LNCAP (cell line): ENCODE results near the gene APOA5.

Experiments
- TF ChIP-seq, protein P1 (sequence below): fragments of 450-650 bp; IDR thresholded peaks from 2 replicates; pipeline ENCODE4 v1.5.1; 2017; ENCODE audit warnings: mild to moderate bottlenecking

Gene APOA5

DNA sequence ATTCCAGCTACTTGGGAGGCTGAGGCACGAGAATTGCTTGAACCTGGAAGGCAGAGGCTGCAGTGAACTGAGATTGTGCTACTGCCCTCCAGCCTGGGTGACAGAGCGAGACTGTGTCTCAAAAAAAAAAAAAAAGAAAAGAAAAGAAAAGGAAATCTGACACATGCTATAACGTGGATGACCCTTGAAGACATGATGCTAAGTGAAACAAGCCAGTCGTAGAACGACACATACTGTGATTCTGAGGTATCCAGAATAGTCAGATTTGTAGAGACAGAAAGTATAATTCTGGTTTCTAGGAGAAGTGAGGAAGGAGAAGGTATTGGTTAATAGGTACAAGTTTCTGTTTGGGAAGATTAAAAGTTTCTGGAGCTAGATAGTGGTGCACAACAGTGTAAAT lies 6.7 kb upstream of the APOA5 start:
- TF ChIP-seq, protein P1, sequence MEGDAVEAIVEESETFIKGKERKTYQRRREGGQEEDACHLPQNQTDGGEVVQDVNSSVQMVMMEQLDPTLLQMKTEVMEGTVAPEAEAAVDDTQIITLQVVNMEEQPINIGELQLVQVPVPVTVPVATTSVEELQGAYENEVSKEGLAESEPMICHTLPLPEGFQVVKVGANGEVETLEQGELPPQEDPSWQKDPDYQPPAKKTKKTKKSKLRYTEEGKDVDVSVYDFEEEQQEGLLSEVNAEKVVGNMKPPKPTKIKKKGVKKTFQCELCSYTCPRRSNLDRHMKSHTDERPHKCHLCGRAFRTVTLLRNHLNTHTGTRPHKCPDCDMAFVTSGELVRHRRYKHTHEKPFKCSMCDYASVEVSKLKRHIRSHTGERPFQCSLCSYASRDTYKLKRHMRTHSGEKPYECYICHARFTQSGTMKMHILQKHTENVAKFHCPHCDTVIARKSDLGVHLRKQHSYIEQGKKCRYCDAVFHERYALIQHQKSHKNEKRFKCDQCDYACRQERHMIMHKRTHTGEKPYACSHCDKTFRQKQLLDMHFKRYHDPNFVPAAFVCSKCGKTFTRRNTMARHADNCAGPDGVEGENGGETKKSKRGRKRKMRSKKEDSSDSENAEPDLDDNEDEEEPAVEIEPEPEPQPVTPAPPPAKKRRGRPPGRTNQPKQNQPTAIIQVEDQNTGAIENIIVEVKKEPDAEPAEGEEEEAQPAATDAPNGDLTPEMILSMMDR = no peak

DNA sequence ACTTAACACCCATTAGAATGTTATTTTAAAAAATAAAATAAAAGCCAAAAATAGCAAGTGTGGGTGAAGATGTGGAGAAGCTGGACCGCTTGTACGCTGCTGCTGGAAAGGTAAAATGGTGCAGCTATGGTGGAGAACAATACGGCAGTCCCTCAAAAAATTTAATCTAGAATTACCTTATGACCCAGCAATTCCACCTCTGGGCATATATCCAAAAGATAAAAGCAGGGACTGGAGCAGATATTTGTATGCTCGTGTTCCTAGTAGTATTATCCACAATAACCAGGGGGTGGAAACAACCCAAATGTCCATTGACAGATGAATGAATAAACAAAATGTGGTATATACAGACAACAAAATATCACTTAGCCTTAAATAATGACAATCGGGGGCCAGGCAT lies 6.1 kb upstream of the APOA5 start:
- TF ChIP-seq, protein P1 = no peak

DNA sequence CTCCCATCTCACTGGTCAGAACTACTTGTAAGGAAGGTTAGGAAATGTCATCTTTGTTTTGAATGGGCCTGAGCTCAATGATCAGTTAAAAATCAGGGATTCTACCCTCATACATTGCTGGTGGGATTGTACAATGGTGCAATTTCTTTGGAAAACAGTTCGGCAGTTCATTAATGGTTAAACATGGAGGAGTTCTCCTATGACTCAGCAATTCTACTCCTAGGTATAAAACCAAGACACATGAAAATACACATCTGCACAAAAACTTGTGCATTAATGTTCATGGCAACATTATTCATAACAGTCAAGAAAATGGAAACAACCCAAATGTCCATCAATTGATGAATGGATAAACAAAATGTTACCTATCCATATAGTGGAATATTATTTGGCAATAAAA lies 4.9 kb upstream of the APOA5 start:
- TF ChIP-seq, protein P1 = no peak

DNA sequence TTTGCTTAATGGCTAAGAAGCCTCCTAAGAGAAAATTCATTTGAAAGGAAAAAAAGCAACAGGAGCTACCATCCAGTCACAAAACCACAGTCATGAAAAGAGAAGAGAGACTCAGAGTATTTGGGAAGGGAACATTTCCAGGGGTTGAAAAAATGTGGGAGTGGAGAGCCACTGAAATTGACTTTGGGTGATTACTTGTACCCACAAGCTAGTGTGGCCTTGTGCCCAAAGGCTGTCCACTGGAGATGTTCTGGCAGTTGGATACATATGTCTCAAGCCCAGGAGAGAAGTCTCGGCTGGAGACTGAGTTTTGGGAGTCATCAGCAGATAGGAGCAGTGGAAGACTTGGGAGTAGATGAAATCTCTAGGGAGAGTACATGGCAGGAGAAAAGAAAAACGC lies 3.2 kb upstream of the APOA5 start:
- TF ChIP-seq, protein P1 = no peak

DNA sequence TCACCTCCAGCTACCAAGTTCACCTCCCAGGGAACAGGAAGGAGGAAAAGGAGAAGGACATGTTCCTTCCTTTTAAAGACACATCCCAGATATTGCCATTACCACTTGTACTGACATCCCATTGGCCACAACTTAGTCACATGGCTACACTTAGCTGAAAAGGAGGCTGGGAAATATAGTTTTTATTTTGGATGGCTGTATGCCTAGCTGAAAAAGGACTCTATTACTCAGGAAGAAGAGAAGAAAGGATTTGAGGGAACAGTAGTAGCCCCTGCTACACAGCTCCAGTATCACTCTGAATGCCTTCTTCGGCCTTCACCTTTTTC lies 2.1 kb upstream of the APOA5 start:
- TF ChIP-seq, protein P1 = no peak

DNA sequence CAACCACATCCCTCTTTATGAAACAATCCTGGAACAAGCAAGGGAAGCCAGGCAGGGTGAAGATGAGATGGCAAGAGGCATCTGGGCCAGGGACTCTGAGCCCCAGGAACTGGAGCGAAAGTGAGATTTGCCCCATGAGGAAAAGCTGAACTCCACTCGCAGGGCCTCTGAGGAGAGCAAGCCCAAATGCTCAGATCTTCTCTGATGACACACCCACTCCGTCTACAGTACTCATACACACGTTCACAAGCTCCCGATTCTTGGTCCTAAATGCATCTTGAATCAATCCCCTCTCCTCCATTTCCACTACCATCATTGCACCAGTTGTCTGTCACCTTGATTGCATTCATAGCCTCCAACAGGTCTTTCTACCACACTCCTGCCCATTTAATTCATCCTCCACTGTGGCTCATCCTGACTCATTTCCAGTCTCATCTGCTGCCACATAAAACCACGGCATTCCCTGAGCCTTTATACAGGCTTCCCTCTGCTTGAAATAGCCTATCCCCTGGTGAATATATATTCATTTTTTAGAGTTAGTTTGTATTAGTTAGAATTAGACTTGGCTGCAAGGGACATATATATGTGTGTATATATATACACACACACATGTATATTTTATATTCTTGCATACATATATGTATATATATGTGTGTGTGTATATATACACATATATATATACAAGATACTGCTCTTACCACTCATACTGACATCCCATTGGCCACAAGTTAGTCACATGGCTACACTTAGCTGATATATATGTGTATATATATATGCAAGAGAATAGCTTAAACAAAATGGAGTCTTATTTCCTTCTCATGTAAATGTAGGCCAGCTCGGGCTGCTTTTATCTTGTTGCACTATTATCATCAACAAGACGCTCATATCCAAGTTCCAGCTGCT lies 1.4 kb upstream of the APOA5 start:
- TF ChIP-seq, protein P1 = no peak

DNA sequence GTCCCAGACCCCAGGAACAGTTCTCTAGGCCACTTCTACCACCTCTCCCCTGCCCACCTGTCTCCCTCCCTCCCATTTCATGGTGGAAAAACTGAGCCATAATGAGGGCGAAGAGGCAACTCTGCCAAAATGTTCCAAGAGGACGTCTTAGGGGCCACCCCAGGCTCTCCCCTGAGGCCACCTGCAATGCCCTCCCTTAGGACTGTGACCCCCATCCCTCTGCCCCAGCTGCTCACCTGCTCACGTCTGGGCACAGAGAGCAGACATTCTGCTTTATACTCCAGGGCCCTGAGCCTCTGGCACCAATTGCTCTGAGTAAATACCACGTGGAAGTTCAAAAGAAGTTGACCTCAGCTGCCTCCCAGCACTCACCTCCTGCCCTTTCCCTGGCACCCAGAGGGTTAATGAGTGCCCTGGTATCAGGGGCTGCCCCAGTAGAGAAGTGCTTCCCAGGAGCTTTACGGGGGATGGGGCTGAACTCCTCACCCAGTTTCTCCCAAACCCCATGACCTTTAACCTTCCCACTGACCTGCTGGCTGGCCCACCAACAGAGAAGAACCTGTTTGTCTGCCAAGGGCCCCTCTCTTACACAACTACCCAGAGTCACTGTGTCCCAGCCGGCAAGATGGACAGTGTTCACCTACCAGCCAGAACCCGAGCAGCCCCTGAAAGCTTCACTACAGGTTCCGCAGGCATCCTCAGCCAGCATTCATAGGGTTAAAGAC lies 627 bp upstream of the APOA5 start:
- TF ChIP-seq, protein P1 = no peak
